Measurements from ENCODE around the gene OLFML3.
A peak's percentile ranks its signal among the peaks of the same experiment; 100 is the strongest.

OLFML3 gene

GRCh38 chr1:113931451-113931851, 47.8 kb upstream of the OLFML3 start:
- peak overlapping the region; percentile 99 for H3K27ac ChIP-seq (replicated peaks)
- H3K4me3 ChIP-seq (replicated peaks; ENCODE audit: insufficient read depth, low read length), result peak overlapping the region; percentile 77
- no peak for TF ChIP-seq REST (IDR thresholded peaks at IDR 0.05; ENCODE audit: insufficient replicate concordance, low read depth)
- TF ChIP-seq POLR2AphosphoS5 (IDR thresholded peaks at IDR 0.05; ENCODE audit: low read depth), result no peak
- no peak for TF ChIP-seq SPI1 (IDR thresholded peaks at IDR 0.05; ENCODE audit: borderline replicate concordance, low read depth)
- no peak for TF ChIP-seq GABPA (IDR thresholded peaks at IDR 0.05; ENCODE audit: low read depth)
- no peak for TF ChIP-seq CTCF (IDR thresholded peaks at IDR 0.05; ENCODE audit: insufficient read depth, low read length)
- DNase-seq (ENCODE audit: low read depth in 1 of 2, low spot score in 1 of 2), result no peak
- no peaks in the 10 kb centered on the region for H3K27me3 ChIP-seq (ENCODE audit: insufficient read depth, poor library complexity, severe bottlenecking)

DNA sequence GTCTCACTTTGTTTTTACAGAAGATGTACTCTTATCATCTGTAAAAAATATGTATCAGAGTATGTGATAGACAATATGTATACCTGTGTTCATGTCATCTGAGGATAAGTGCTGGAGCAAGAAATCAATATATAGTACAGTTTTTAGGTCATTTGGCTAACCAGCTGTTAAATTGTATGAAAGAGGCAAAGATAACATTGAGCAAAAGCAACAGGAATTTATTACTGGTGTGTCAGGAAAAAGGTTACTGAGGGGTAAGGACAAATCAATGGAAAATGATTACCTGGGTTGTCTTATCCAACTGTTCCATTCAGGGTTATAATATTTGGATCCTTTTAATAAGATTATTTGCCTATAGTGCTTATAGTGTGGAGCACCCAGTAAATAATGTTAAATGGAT, 45.3 kb upstream of the OLFML3 start:
- TF ChIP-seq POLR2AphosphoS5 (IDR thresholded peaks at IDR 0.05; ENCODE audit: low read depth), result no peak
- no peak for TF ChIP-seq REST (IDR thresholded peaks at IDR 0.05; ENCODE audit: insufficient replicate concordance, low read depth)
- TF ChIP-seq SPI1 (IDR thresholded peaks at IDR 0.05; ENCODE audit: borderline replicate concordance, low read depth), result no peak
- TF ChIP-seq GABPA (IDR thresholded peaks at IDR 0.05; ENCODE audit: low read depth), result no peak
- Histone ChIP-seq H3K27ac (replicated peaks) (peak overlapping the region; percentile 99), H3K4me3 (replicated peaks; ENCODE audit: insufficient read depth, low read length) (no peak overlapping the region), H3K27me3 (ENCODE audit: insufficient read depth, poor library complexity, severe bottlenecking) (no peaks in the 10 kb centered on the region)
- DNase-seq (ENCODE audit: low read depth in 1 of 2, low spot score in 1 of 2), result no peak

GRCh38 chr1:113934511-113935055, 44.7 kb upstream of the OLFML3 start:
- DNase-seq (ENCODE audit: low read depth in 1 of 2, low spot score in 1 of 2), result no peak
- no peaks in the 10 kb centered on the region for H3K27me3 ChIP-seq (ENCODE audit: insufficient read depth, poor library complexity, severe bottlenecking)
- TF ChIP-seq POLR2AphosphoS5 (IDR thresholded peaks at IDR 0.05; ENCODE audit: low read depth), result no peak
- TF ChIP-seq SPI1 (IDR thresholded peaks at IDR 0.05; ENCODE audit: borderline replicate concordance, low read depth), result peak; percentile 37; the same call in 1 of the 2 replicates
- no peak overlapping the region for H3K4me3 ChIP-seq (replicated peaks; ENCODE audit: insufficient read depth, low read length)
- peak overlapping the region; percentile 99 for H3K27ac ChIP-seq (replicated peaks)

DNA sequence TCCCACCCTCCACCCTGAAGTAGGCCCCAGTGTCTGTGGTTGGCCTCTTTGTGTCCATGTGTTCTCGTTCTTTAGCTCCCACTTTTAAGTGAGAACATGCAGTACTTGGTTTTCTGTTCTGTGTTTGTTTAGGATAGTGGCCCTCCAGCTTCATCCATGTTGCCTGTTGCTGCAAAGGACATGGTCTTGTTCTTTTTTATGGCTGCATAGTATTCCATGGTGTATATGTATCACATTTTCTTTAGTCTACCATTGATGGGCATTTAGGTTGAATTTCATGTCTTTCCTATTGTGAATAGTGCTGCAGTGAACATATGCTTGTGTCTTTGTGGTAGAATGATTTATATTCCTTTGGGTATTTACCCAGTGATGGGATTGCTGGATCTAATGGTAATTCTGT, 44.1 kb upstream of the OLFML3 start:
- Histone ChIP-seq H3K27ac (replicated peaks) (peak overlapping the region; percentile 32; the same call in 1 of the 2 replicates), H3K4me3 (replicated peaks; ENCODE audit: insufficient read depth, low read length) (no peak overlapping the region), H3K27me3 (ENCODE audit: insufficient read depth, poor library complexity, severe bottlenecking) (no peaks in the 10 kb centered on the region)
- TF ChIP-seq CTCF (IDR thresholded peaks at IDR 0.05; ENCODE audit: insufficient read depth, low read length), result no peak
- TF ChIP-seq SPI1 (IDR thresholded peaks at IDR 0.05; ENCODE audit: borderline replicate concordance, low read depth), result no peak
- TF ChIP-seq REST (IDR thresholded peaks at IDR 0.05; ENCODE audit: insufficient replicate concordance, low read depth), result no peak
- no peak for TF ChIP-seq POLR2AphosphoS5 (IDR thresholded peaks at IDR 0.05; ENCODE audit: low read depth)
- no peak for TF ChIP-seq GABPA (IDR thresholded peaks at IDR 0.05; ENCODE audit: low read depth)
- DNase-seq (ENCODE audit: low read depth in 1 of 2, low spot score in 1 of 2), result no peak

Measured in HL-60 (cell line).